ENCODE measurements around the gene MCTP2.

DNA sequence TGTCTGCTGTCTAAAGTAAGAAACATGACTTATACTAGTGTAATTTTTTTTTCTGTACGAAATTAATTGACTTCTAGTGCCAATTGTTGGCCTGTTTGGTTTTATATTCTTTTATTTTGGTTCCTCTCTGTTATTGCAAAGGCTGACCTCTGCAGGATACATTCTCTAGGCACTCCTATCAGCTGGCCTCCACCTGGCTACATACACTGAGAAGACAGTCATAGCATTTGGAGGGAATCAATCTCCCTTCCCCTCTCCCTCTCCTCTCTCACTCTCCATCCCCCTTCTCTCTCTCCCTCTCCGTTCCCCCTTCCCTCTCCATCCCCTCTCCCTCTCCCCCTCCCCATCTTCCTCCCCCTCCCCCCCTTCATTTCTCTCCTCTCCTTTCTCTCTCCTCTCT is 116.7 kb downstream of the MCTP2 start:
- TF ChIP-seq POLR2A (IDR thresholded peaks at IDR 0.05; ENCODE audit: low read depth, low read length), result no peak
- no peak for TF ChIP-seq TAF1 (IDR thresholded peaks at IDR 0.05; ENCODE audit: borderline replicate concordance, low read depth, low read length)

All from GM12892 (cell line).